H9 (cell line): ENCODE measurements around the gene DCC. TPM values are rescaled to one million over a fixed set of nuclear protein-coding genes. Genes with fewer than 3 reads are reported as not detected.

Experiments used
- DNase-seq: peaks from one replicate; pipeline ENCODE4 v3.0.0-alpha.2; 2017
- H2AFZ ChIP-seq: one replicate; pipeline ENCODE4 v1.6.1; 2013; ENCODE audit warnings: mild to moderate bottlenecking, low read length, control low read depth, moderate library complexity
- H2AK5ac ChIP-seq: 2 replicates; pipeline ENCODE4 v1.6.1; 2013; ENCODE audit warnings: low read length, control low read depth, mixed read lengths; ENCODE audit not compliant: insufficient read length
- H2BK120ac ChIP-seq: one replicate; pipeline ENCODE4 v1.6.1; 2013; ENCODE audit warnings: low read depth, mild to moderate bottlenecking, low read length, control low read depth, inconsistent platforms; ENCODE audit not compliant: poor library complexity, severe bottlenecking
- H2BK12ac ChIP-seq: 2 replicates; pipeline ENCODE4 v1.6.1; 2013; ENCODE audit warnings: low read length, control low read depth, mixed read lengths, low read depth; ENCODE audit not compliant: insufficient read length
- H2BK15ac ChIP-seq: 2 replicates; pipeline ENCODE4 v1.6.1; 2013; ENCODE audit warnings: low read depth, low read length, control low read depth
- H2BK20ac ChIP-seq: one replicate; pipeline ENCODE4 v1.6.1; 2013; ENCODE audit warnings: low read depth, mild to moderate bottlenecking, low read length, control low read depth, inconsistent platforms; ENCODE audit not compliant: poor library complexity, severe bottlenecking
- H2BK5ac ChIP-seq: 2 replicates; pipeline ENCODE4 v1.6.1; 2013; ENCODE audit warnings: low read length, control low read depth, mixed read lengths; ENCODE audit not compliant: insufficient read length
- H3K14ac ChIP-seq: 2 replicates; pipeline ENCODE4 v1.6.1; 2013; ENCODE audit warnings: low read length, control low read depth; ENCODE audit not compliant: insufficient read depth
- H3K18ac ChIP-seq: 2 replicates; pipeline ENCODE4 v1.6.1; 2013; ENCODE audit warnings: low read depth, mild to moderate bottlenecking, mixed read lengths, low read length, control low read depth; ENCODE audit not compliant: insufficient read length
- H3K23ac ChIP-seq: 2 replicates; pipeline ENCODE4 v1.6.1; 2013; ENCODE audit warnings: low read length, control low read depth, mixed read lengths, low read depth; ENCODE audit not compliant: insufficient read length
- H3K23me2 ChIP-seq: 2 replicates; pipeline ENCODE4 v1.6.1; 2013; ENCODE audit warnings: low read depth, mild to moderate bottlenecking, mixed read lengths, low read length, control low read depth; ENCODE audit not compliant: insufficient read length, poor library complexity, severe bottlenecking
- H3K27ac ChIP-seq: 2 replicates; pipeline ENCODE4 v1.5.1; 2013; ENCODE audit warnings: low read length, control low read depth, mixed read lengths, low read depth; ENCODE audit not compliant: insufficient read length
- H3K27me3 ChIP-seq: 2 replicates; pipeline ENCODE4 v1.6.1; 2013; ENCODE audit warnings: low read length, control low read depth, inconsistent platforms; ENCODE audit not compliant: insufficient read depth
- H3K4ac ChIP-seq: 2 replicates; pipeline ENCODE4 v1.6.1; 2013; ENCODE audit warnings: low read depth, mild to moderate bottlenecking, control low read depth, inconsistent platforms, low read length, moderate library complexity
- H3K4me1 ChIP-seq: 2 replicates; pipeline ENCODE4 v1.6.1; 2013; ENCODE audit warnings: low read length, control low read depth, inconsistent platforms; ENCODE audit not compliant: insufficient read depth
- H3K4me2 ChIP-seq: 2 replicates; pipeline ENCODE4 v1.6.1; 2013; ENCODE audit warnings: low read length, control low read depth, mixed read lengths; ENCODE audit not compliant: insufficient read length, insufficient read depth
- H3K56ac ChIP-seq: 2 replicates; pipeline ENCODE4 v1.6.1; 2013; ENCODE audit warnings: low read depth, mild to moderate bottlenecking, mixed read lengths, low read length, control low read depth; ENCODE audit not compliant: insufficient read length
- H3K79me1 ChIP-seq: 2 replicates; pipeline ENCODE4 v1.6.1; 2013; ENCODE audit warnings: low read depth, mild to moderate bottlenecking, moderate library complexity, low read length, control low read depth, inconsistent platforms; ENCODE audit not compliant: insufficient read depth, poor library complexity, severe bottlenecking
- H3K79me2 ChIP-seq: 2 replicates; pipeline ENCODE4 v1.6.1; 2013; ENCODE audit warnings: low read length, control low read depth, inconsistent platforms; ENCODE audit not compliant: insufficient read depth
- H3K9ac ChIP-seq: 2 replicates; pipeline ENCODE4 v1.6.1; 2013; ENCODE audit warnings: low read length, control low read depth, mixed read lengths; ENCODE audit not compliant: insufficient read length; ENCODE audit errors: extremely low read depth
- H3K9me3 ChIP-seq: one replicate; pipeline ENCODE4 v1.6.1; 2013; ENCODE audit warnings: low read depth, low read length, inconsistent platforms; ENCODE audit not compliant: control insufficient read depth
- H3T11ph ChIP-seq: one replicate; pipeline ENCODE4 v1.6.1; 2013; ENCODE audit warnings: mild to moderate bottlenecking, low read length, control low read depth, inconsistent platforms
- H4K20me1 ChIP-seq: one replicate; pipeline ENCODE4 v1.6.1; 2013; ENCODE audit not compliant: control insufficient read depth, insufficient read length, insufficient read depth
- H4K5ac ChIP-seq: 2 replicates; pipeline ENCODE4 v1.6.1; 2013; ENCODE audit warnings: low read depth, mild to moderate bottlenecking, mixed read lengths, low read length, control low read depth; ENCODE audit not compliant: insufficient read length
- H4K8ac ChIP-seq: replicated peaks from 2 replicates; pipeline ENCODE4 v1.6.1; 2013; ENCODE audit warnings: low read length, control low read depth, mixed read lengths, low read depth; ENCODE audit not compliant: insufficient read length
- H4K91ac ChIP-seq: 2 replicates; pipeline ENCODE4 v1.6.1; 2013; ENCODE audit warnings: low read depth, mild to moderate bottlenecking, moderate library complexity, mixed read lengths, low read length, control low read depth; ENCODE audit not compliant: insufficient read length
- H3K27ac Mint-ChIP-seq, 3 experiments: 2 replicates in 2 of 3; 3 replicates in 1 of 3; pipeline ENCODE4 v1.8.0; 2020 to 2021; ENCODE audit warnings: mixed read lengths in 3 of 3, mild to moderate bottlenecking in 1 of 3, moderate library complexity in 1 of 3
- H3K27me3 Mint-ChIP-seq: 2 replicates; pipeline ENCODE4 v1.8.0; 2021; ENCODE audit warnings: low read depth, mild to moderate bottlenecking, moderate library complexity, mixed read lengths
- H3K36me3 Mint-ChIP-seq, 3 experiments: 2 replicates in 2 of 3; 3 replicates in 1 of 3; pipeline ENCODE4 v1.8.0; 2020 to 2021; ENCODE audit warnings: low read depth in 3 of 3, mixed read lengths in 3 of 3; ENCODE audit not compliant: insufficient read depth in 1 of 3
- H3K4me1 Mint-ChIP-seq, 2 experiments: 2 replicates each; pipeline ENCODE4 v1.8.0; 2020; ENCODE audit warnings: mixed read lengths in 2 of 2
- H3K4me3 Mint-ChIP-seq, 2 experiments: 2 replicates in 1 of 2; 3 replicates in 1 of 2; pipeline ENCODE4 v1.8.0; 2020 to 2021; ENCODE audit warnings: mild to moderate bottlenecking in 2 of 2, mixed read lengths in 2 of 2, moderate library complexity in 1 of 2
- H3K9me3 Mint-ChIP-seq, 2 experiments: 2 replicates in 1 of 2; 3 replicates in 1 of 2; pipeline ENCODE4 v1.8.0; 2020; ENCODE audit warnings: mild to moderate bottlenecking in 2 of 2, mixed read lengths in 2 of 2, moderate library complexity in 1 of 2
- WGBS: extraction: QIAGEN DNeasy Blood & Tissue Kit; methylation state at CpG from one replicate; pipeline ENCODE4 v1.1.7; 2013; ENCODE audit warnings: missing lambda C conversion rate, low lambda C conversion rate, mixed read lengths; ENCODE audit not compliant: insufficient read length; ENCODE audit errors: extremely low coverage; 5-methylcytosine and 5-hydroxymethylcytosine counted together
- total RNA-seq: library from RNA; stranded (reverse); gene quantifications from 2 replicates; pipeline ENCODE4 v1.2.1, GENCODE V29; 2021
- TF ChIP-seq, protein P1 (sequence below): fragments of 200-600 bp; sonication (generic); conservative IDR thresholded peaks from 3 replicates; pipeline ENCODE4 v1.8.0; 2021; ENCODE audit warnings: antibody characterized with exemption, mild to moderate bottlenecking

Gene DCC
- total RNA-seq, 1 experiment from 2014 or later = 0.35 TPM

DNA sequence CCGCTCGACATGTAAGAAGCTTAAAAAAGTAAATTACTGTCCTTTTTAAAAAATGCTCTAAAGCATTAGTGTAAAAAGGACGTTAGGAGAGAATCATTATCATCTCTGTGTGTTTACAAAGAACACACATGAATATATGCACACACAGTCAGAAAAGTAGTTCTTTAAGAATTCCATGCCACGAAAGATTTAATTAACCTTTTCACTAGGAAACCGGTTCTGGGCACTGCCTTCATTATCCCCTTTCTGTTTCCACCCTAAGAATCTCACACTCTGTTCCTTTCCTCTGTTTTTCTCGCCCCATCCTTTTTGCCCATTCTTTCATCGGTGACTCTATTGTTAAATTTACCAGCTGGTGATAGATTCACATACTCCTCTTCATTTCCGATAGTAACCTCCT is 338.6 kb downstream of the DCC start:
- H3K4me3 Mint-ChIP-seq = no peak overlapping the region
- no peaks in the 10 kb centered on the region for H3K27me3 Mint-ChIP-seq
- peaks cover 3 to 4% of the 10 kb centered on the region in 2 experiments; a peak in 2 of 5 replicates for H3K9me3 Mint-ChIP-seq
- no peaks in the 10 kb centered on the region for H3K23me2 ChIP-seq
- H2BK20ac ChIP-seq = no peak overlapping the region
- H2BK120ac ChIP-seq = no peak overlapping the region
- H3K9me3 ChIP-seq = no peaks in the 10 kb centered on the region
- no peak overlapping the region for H3K4ac ChIP-seq
- DNase-seq = no peak
- TF ChIP-seq, protein P1, sequence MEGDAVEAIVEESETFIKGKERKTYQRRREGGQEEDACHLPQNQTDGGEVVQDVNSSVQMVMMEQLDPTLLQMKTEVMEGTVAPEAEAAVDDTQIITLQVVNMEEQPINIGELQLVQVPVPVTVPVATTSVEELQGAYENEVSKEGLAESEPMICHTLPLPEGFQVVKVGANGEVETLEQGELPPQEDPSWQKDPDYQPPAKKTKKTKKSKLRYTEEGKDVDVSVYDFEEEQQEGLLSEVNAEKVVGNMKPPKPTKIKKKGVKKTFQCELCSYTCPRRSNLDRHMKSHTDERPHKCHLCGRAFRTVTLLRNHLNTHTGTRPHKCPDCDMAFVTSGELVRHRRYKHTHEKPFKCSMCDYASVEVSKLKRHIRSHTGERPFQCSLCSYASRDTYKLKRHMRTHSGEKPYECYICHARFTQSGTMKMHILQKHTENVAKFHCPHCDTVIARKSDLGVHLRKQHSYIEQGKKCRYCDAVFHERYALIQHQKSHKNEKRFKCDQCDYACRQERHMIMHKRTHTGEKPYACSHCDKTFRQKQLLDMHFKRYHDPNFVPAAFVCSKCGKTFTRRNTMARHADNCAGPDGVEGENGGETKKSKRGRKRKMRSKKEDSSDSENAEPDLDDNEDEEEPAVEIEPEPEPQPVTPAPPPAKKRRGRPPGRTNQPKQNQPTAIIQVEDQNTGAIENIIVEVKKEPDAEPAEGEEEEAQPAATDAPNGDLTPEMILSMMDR = no peak
- peaks cover 14 to 28% of the 10 kb centered on the region in 2 experiments for H3K4me1 Mint-ChIP-seq
- no peak overlapping the region for H3K23ac ChIP-seq
- no peak overlapping the region for H3K9ac ChIP-seq
- H3K4me2 ChIP-seq = no peak overlapping the region
- no peak overlapping the region for H2BK5ac ChIP-seq
- no peak overlapping the region for H4K5ac ChIP-seq
- H3K79me2 ChIP-seq = no peaks in the 10 kb centered on the region
- peak overlapping the region in 1 of 3 experiments; percentile 10; a peak in 2 of 7 replicates for H3K27ac Mint-ChIP-seq
- no CpG with 5 or more reads among the region's 8 CpGs for whole genome bisulfite sequencing
- no peak overlapping the region for H3K56ac ChIP-seq
- no peak overlapping the region for H3K18ac ChIP-seq
- H3K27ac ChIP-seq = no peak overlapping the region
- H2AFZ ChIP-seq = no peak overlapping the region
- H2BK15ac ChIP-seq = no peak overlapping the region
- H3K36me3 Mint-ChIP-seq = no peaks in the 10 kb centered on the region; a peak in 1 of 7 replicates
- H4K8ac ChIP-seq = no peak overlapping the region
- no peaks in the 10 kb centered on the region for H3K27me3 ChIP-seq
- H3K4me1 ChIP-seq = no peaks in the 10 kb centered on the region; the same call in 1 of the 2 replicates
- no peaks in the 10 kb centered on the region for H3K79me1 ChIP-seq
- H3K14ac ChIP-seq = no peak overlapping the region
- no peak overlapping the region for H2AK5ac ChIP-seq
- no peaks in the 10 kb centered on the region for H4K20me1 ChIP-seq
- no peak overlapping the region for H2BK12ac ChIP-seq
- no peak overlapping the region for H3T11ph ChIP-seq
- H4K91ac ChIP-seq = no peak overlapping the region
